ENCODE results near the gene ZC3H10. TPM values are rescaled to one million over a fixed set of nuclear protein-coding genes. Genes with fewer than 3 reads are reported as not detected.

Gene ZC3H10
- total and polyA plus RNA-seq, 2 donors (not counting 3 experiments of a cell fraction or from before 2014, with no cell fraction given): 2.6 to 10.1 TPM

- ChIA-PET CTCF (interaction anchor here (1.2 to 3.3 kb wide), 6 partner anchors 12 to 45 kb away, joined by 3 to 16 read pairs (median 10); partner anchors contain the start of genes ESYT1, SMARCC2 and ZC3H10), POLR2A (interaction anchor here (0.8 to 3.9 kb wide), 8 partner anchors 8 to 46 kb away, joined by 3 to 23 read pairs (median 6); partner anchors contain the start of genes ESYT1, SMARCC2 and ZC3H10)
- no peak overlapping the region for H3K4me3 ChIP-seq (replicated peaks in 1 of 3; ENCODE audit: insufficient read depth in 1 of 3, low read depth in 1 of 3, low read length in 3 of 3)
- H3K36me3 ChIP-seq (ENCODE audit: control insufficient read depth in 2 of 2, extremely low read depth in 1 of 2, insufficient read depth in 2 of 2, low read length in 2 of 2): peaks cover 24 to 46% of the 10 kb centered on the region in 2 experiments
- no peaks in the 10 kb centered on the region for H4K20me1 ChIP-seq (replicated peaks; ENCODE audit: control insufficient read depth, extremely low read depth, insufficient read depth, low read length)
- intact Hi-C loops (cut with micrococcal nuclease): no loop called here
- H3K4me2 ChIP-seq (ENCODE audit: insufficient read depth, low read length): no peak overlapping the region
- DNase-seq (ENCODE audit: low read depth, low spot score): no peak
- no peak for FAIRE-seq
- no peaks in the 10 kb centered on the region for H3K9me3 ChIP-seq (replicated peaks; ENCODE audit: control insufficient read depth, insufficient read depth, low read length)
- H3K27ac ChIP-seq (ENCODE audit: insufficient read depth, low read depth, low read length): no peak overlapping the region
- dilution Hi-C loops (cut with MboI; ENCODE audit: extremely low pct_ligation_motif_present, low sequenced_read_pairs): no loop called here
- no TSS peak for BruUV-seq (replicated peaks)
- no peak overlapping the region for H2AFZ ChIP-seq (ENCODE audit: low read depth, low read length)
- H3K4me1 ChIP-seq (ENCODE audit: control insufficient read depth, extremely low read depth, insufficient read depth, low read length): peaks cover 17% of the 10 kb centered on the region
- H3K27me3 ChIP-seq (ENCODE audit: control insufficient read depth in 2 of 2, insufficient read depth in 2 of 2, low read length in 2 of 2): no peaks in the 10 kb centered on the region
- no peak overlapping the region for H3K9ac ChIP-seq (replicated peaks; ENCODE audit: extremely low read depth, insufficient read depth, low read length)
- no peaks in the 10 kb centered on the region for H3K9me1 ChIP-seq (replicated peaks; ENCODE audit: control insufficient read depth, extremely low read depth, insufficient read depth, low read length)
- peaks cover 27% of the 10 kb centered on the region for H3K79me2 ChIP-seq (ENCODE audit: control insufficient read depth, insufficient read depth, low read length)
- TF ChIP-seq, protein P1, sequence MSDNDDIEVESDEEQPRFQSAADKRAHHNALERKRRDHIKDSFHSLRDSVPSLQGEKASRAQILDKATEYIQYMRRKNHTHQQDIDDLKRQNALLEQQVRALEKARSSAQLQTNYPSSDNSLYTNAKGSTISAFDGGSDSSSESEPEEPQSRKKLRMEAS (IDR thresholded peaks at IDR 0.05; ENCODE audit: insufficient read depth, insufficient read length): no peak
- no peak for TF ChIP-seq MYC (IDR thresholded peaks at IDR 0.05; ENCODE audit: low read depth, low read length)
- no peak for TF ChIP-seq GATA2 (IDR thresholded peaks at IDR 0.05; ENCODE audit: insufficient read depth, insufficient read length, low read depth, low read length)
- TF ChIP-seq EZH2 (IDR thresholded peaks at IDR 0.05; ENCODE audit: borderline replicate concordance, low read depth, low read length, severe bottlenecking): no peak
- TF ChIP-seq POLR2A (IDR thresholded peaks at IDR 0.05; ENCODE audit: low read depth, low read length): peak; percentile 82
- TF ChIP-seq FOS (IDR thresholded peaks at IDR 0.05; ENCODE audit: borderline replicate concordance, insufficient read depth, low read length): no peak
- TF ChIP-seq JUN (IDR thresholded peaks at IDR 0.05; ENCODE audit: borderline replicate concordance, insufficient read depth, insufficient read length, low read depth): no peak
- peak; percentile 65 for TF ChIP-seq POLR2AphosphoS5 (IDR thresholded peaks at IDR 0.05; ENCODE audit: insufficient read depth, low read depth, low read length)
- TF ChIP-seq, protein P2, sequence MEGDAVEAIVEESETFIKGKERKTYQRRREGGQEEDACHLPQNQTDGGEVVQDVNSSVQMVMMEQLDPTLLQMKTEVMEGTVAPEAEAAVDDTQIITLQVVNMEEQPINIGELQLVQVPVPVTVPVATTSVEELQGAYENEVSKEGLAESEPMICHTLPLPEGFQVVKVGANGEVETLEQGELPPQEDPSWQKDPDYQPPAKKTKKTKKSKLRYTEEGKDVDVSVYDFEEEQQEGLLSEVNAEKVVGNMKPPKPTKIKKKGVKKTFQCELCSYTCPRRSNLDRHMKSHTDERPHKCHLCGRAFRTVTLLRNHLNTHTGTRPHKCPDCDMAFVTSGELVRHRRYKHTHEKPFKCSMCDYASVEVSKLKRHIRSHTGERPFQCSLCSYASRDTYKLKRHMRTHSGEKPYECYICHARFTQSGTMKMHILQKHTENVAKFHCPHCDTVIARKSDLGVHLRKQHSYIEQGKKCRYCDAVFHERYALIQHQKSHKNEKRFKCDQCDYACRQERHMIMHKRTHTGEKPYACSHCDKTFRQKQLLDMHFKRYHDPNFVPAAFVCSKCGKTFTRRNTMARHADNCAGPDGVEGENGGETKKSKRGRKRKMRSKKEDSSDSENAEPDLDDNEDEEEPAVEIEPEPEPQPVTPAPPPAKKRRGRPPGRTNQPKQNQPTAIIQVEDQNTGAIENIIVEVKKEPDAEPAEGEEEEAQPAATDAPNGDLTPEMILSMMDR (IDR thresholded peaks at IDR 0.05; ENCODE audit: extremely low read depth in 1 of 2, insufficient read depth in 1 of 2, low read depth in 1 of 2, low read length in 2 of 2): no peak
Observed at GRCh38 chr12:56163533-56164344, 45.7 kb downstream of the ZC3H10 start.

Measured in endothelial cell of umbilical vein (primary cell).